H1 (cell line): ENCODE data around the gene CXorf49. TPM values are rescaled to one million over a fixed set of nuclear protein-coding genes. Genes with fewer than 3 reads are reported as not detected.

ENCODE experiments used
- CTCF ChIA-PET: fragments of 300-600 bp; sonication (Branson Sonifier 250); formaldehyde crosslinking; loops from one replicate; lab custom pipeline; 2021; ENCODE audit not compliant: partially characterized antibody; lab: Charles Lee
- POLR2A ChIA-PET: fragments of 300-600 bp; sonication (Branson Sonifier 250); formaldehyde crosslinking; loops from one replicate; lab custom pipeline; 2021; ENCODE audit warnings: inconsistent platforms; ENCODE audit not compliant: partially characterized antibody; lab: Charles Lee
- DNase-seq, 2 experiments: peaks; one replicate each; pipeline versions ENCODE4 v3.0.0 to v3.0.0-alpha.2; 2010 to 2022; ENCODE audit warnings: low spot score in 2 of 2, low read depth in 1 of 2, mixed read lengths in 1 of 2
- FAIRE-seq: peaks from 2 replicates; lab custom pipeline; 2011; peaks lifted over from hg19 to GRCh38; lab: Jason Lieb, UNC
- H2AFZ ChIP-seq: 2 replicates; pipeline ENCODE4 v1.8.1; 2012; ENCODE audit warnings: low read length, inconsistent platforms
- H2AK5ac ChIP-seq: 2 replicates; pipeline ENCODE4 v1.6.1; 2013; ENCODE audit warnings: low read depth, low read length
- H2BK120ac ChIP-seq: replicated peaks from 2 replicates; pipeline ENCODE3; 2013; ENCODE audit warnings: low read depth, low read length, inconsistent platforms
- H2BK12ac ChIP-seq: 2 replicates; pipeline ENCODE4 v1.6.1; 2013; ENCODE audit warnings: low read depth, low read length
- H2BK15ac ChIP-seq: 2 replicates; pipeline ENCODE4 v1.6.1; 2013; ENCODE audit warnings: low read length
- H2BK20ac ChIP-seq: 2 replicates; pipeline ENCODE4 v1.6.1; 2013; ENCODE audit warnings: low read length
- H2BK5ac ChIP-seq: 2 replicates; pipeline ENCODE4 v1.6.1; 2013; ENCODE audit warnings: low read depth, low read length
- H3K14ac ChIP-seq: 2 replicates; pipeline ENCODE4 v1.6.1; 2013; ENCODE audit warnings: inconsistent platforms; ENCODE audit not compliant: insufficient read length
- H3K18ac ChIP-seq: 2 replicates; pipeline ENCODE4 v1.6.1; 2013; ENCODE audit warnings: low read length; ENCODE audit errors: extremely low read depth
- H3K23ac ChIP-seq: 2 replicates; pipeline ENCODE4 v1.6.1; 2013; ENCODE audit warnings: inconsistent platforms; ENCODE audit not compliant: insufficient read length
- H3K23me2 ChIP-seq: 2 replicates; pipeline ENCODE4 v1.6.1; 2013; ENCODE audit warnings: low read depth, low read length
- H3K27ac ChIP-seq: 2 replicates; pipeline ENCODE4 v1.6.1; 2011; ENCODE audit warnings: low read depth, low read length, inconsistent platforms
- H3K27me3 ChIP-seq, 4 experiments: replicated peaks in 1 of 4; 1 replicate in 1 of 4; 2 replicates in 3 of 4; pipeline versions ENCODE4 v1.6.1 to v1.8.1; 2011 to 2013; ENCODE audit warnings: low read length in 3 of 4, mild to moderate bottlenecking in 3 of 4, inconsistent platforms in 2 of 4, mixed read lengths in 2 of 4, moderate library complexity in 1 of 4; ENCODE audit not compliant: control insufficient read depth in 3 of 4, insufficient read depth in 3 of 4; ENCODE audit errors: extremely low read depth in 1 of 4
- H3K36me3 ChIP-seq, 4 experiments: 2 replicates each; pipeline versions ENCODE4 v1.6.1 to v1.8.1; 2011 to 2013; ENCODE audit warnings: mild to moderate bottlenecking in 4 of 4, low read length in 3 of 4, moderate library complexity in 2 of 4, control low read depth in 1 of 4, inconsistent platforms in 1 of 4; ENCODE audit not compliant: insufficient read depth in 4 of 4, control insufficient read depth in 2 of 4
- H3K4ac ChIP-seq: replicated peaks from 2 replicates; pipeline ENCODE3; 2013; ENCODE audit warnings: low read length, low read depth, mixed read lengths, inconsistent platforms; ENCODE audit not compliant: insufficient read length
- H3K4me1 ChIP-seq, 4 experiments: replicated peaks in 1 of 4; 1 replicate in 1 of 4; 2 replicates in 3 of 4; pipeline versions ENCODE4 v1.6.1 to v1.8.1; 2011 to 2013; ENCODE audit warnings: low read length in 3 of 4, inconsistent platforms in 2 of 4, mixed read lengths in 1 of 4; ENCODE audit not compliant: insufficient read depth in 4 of 4, control insufficient read depth in 3 of 4
- H3K4me2 ChIP-seq, 2 experiments: 2 replicates each; pipeline versions ENCODE4 v1.6.1 to v1.8.1; 2011 to 2013; ENCODE audit warnings: low read depth in 2 of 2, low read length in 2 of 2, control low read depth in 1 of 2, inconsistent platforms in 1 of 2, mild to moderate bottlenecking in 1 of 2; ENCODE audit not compliant: insufficient read depth in 1 of 2
- H3K4me3 ChIP-seq, 4 experiments: fragments of 200-600, 300-600 bp in 1 of 4; sonication (generic), shearing (Covaris generic), sonication (Bioruptor Twin) in 1 of 4; 2 replicates each; pipeline versions ENCODE4 v1.5.1 to v1.8.1; 2011 to 2016; ENCODE audit warnings: low read length in 4 of 4, low read depth in 3 of 4, control low read depth in 2 of 4, inconsistent platforms in 2 of 4, mild to moderate bottlenecking in 2 of 4, mixed read lengths in 1 of 4, moderate library complexity in 1 of 4; ENCODE audit not compliant: insufficient read depth in 2 of 4; ENCODE audit errors: extremely low read depth in 1 of 4
- H3K56ac ChIP-seq: replicated peaks from 2 replicates; pipeline ENCODE3; 2013; ENCODE audit warnings: low read depth, mild to moderate bottlenecking, mixed read lengths, low read length, inconsistent platforms; ENCODE audit not compliant: insufficient read length
- H3K79me1 ChIP-seq: 2 replicates; pipeline ENCODE4 v1.6.1; 2013; ENCODE audit warnings: low read depth, low read length, control low read depth
- H3K79me2 ChIP-seq, 2 experiments: 2 replicates each; pipeline versions ENCODE4 v1.6.1 to v1.8.1; 2012 to 2013; ENCODE audit warnings: low read length in 2 of 2, mild to moderate bottlenecking in 2 of 2, inconsistent platforms in 1 of 2; ENCODE audit not compliant: insufficient read depth in 2 of 2, control insufficient read depth in 1 of 2
- H3K9ac ChIP-seq, 4 experiments: replicated peaks in 1 of 4; 1 replicate in 1 of 4; 2 replicates in 3 of 4; pipeline versions ENCODE4 v1.6.1 to v1.8.1; 2011 to 2013; ENCODE audit warnings: low read depth in 3 of 4, low read length in 3 of 4, control low read depth in 2 of 4, mild to moderate bottlenecking in 2 of 4, moderate library complexity in 2 of 4, inconsistent platforms in 1 of 4; ENCODE audit errors: extremely low read depth in 1 of 4
- H3K9me3 ChIP-seq, 2 experiments: 2 replicates each; pipeline versions ENCODE4 v1.6.1 to v1.8.1; 2012 to 2013; ENCODE audit warnings: mild to moderate bottlenecking in 2 of 2, moderate library complexity in 2 of 2, control low read depth in 1 of 2, inconsistent platforms in 1 of 2, low read depth in 1 of 2, low read length in 1 of 2, mixed read lengths in 1 of 2; ENCODE audit not compliant: insufficient read depth in 2 of 2
- H4K20me1 ChIP-seq, 2 experiments: replicated peaks in 1 of 2; 2 replicates each; pipeline versions ENCODE3 to v1.8.1; 2011 to 2013; ENCODE audit warnings: inconsistent platforms in 2 of 2, low read length in 2 of 2, mild to moderate bottlenecking in 1 of 2; ENCODE audit not compliant: insufficient read depth in 2 of 2, control insufficient read depth in 1 of 2
- H4K5ac ChIP-seq: 2 replicates; pipeline ENCODE4 v1.6.1; 2013; ENCODE audit warnings: low read length, low read depth, mixed read lengths, inconsistent platforms; ENCODE audit not compliant: insufficient read length
- H4K8ac ChIP-seq: 2 replicates; pipeline ENCODE4 v1.8.0; 2013; ENCODE audit warnings: mild to moderate bottlenecking, moderate library complexity, low read length, inconsistent platforms; ENCODE audit not compliant: insufficient read depth; ENCODE audit errors: extremely low read depth
- H4K91ac ChIP-seq: replicated peaks from 2 replicates; pipeline ENCODE3; 2013; ENCODE audit warnings: low read length, mixed read lengths, inconsistent platforms; ENCODE audit not compliant: insufficient read length
- EP300 ChIP-seq, 2 experiments: IDR thresholded peaks; 1 replicate in 1 of 2; 2 replicates in 1 of 2; pipeline ENCODE4 v1.6.1; 2011 to 2012; ENCODE audit warnings: low read depth in 2 of 2, low read length in 2 of 2, mild to moderate bottlenecking in 2 of 2, borderline replicate concordance in 1 of 2, inconsistent platforms in 1 of 2, moderate library complexity in 1 of 2
- HDAC6 ChIP-seq: IDR thresholded peaks from one replicate; pipeline ENCODE4 v1.7.1; 2012; ENCODE audit warnings: low read depth, mild to moderate bottlenecking, inconsistent platforms, low read length, moderate library complexity
- JUN ChIP-seq: IDR thresholded peaks from 2 replicates; pipeline ENCODE4 v1.6.1; 2011; ENCODE audit warnings: low read depth, mild to moderate bottlenecking, improper control_type of control experiment, low read length
- KDM1A ChIP-seq: fragments of 200-600, 300-600 bp; sonication (generic); IDR thresholded peaks from 2 replicates; pipeline ENCODE4 v1.7.1; 2016; ENCODE audit warnings: mild to moderate bottlenecking, low read length, borderline replicate concordance
- MAX ChIP-seq: IDR thresholded peaks from 2 replicates; pipeline ENCODE4 v1.6.1; 2012; ENCODE audit warnings: inconsistent platforms
- POLR2A ChIP-seq, 2 experiments: IDR thresholded peaks; 1 replicate in 1 of 2; 2 replicates in 1 of 2; pipeline ENCODE4 v1.6.1; 2011; ENCODE audit warnings: low read depth in 2 of 2, low read length in 2 of 2, mild to moderate bottlenecking in 2 of 2; ENCODE audit errors: control extremely low read depth in 1 of 2
- POLR2AphosphoS5 ChIP-seq: IDR thresholded peaks from 2 replicates; pipeline ENCODE4 v1.6.1; 2011; ENCODE audit warnings: low read depth, low read length
- SP1 ChIP-seq: IDR thresholded peaks from 2 replicates; pipeline ENCODE4 v1.6.1; 2011; ENCODE audit warnings: low read depth, low read length
- TAF7 ChIP-seq: optimal IDR thresholded peaks from 2 replicates; pipeline ENCODE3; 2011; ENCODE audit warnings: low read depth, mild to moderate bottlenecking, inconsistent platforms, low read length, moderate library complexity, borderline replicate concordance
- TEAD4 ChIP-seq: IDR thresholded peaks from 2 replicates; pipeline ENCODE4 v1.6.1; 2012; ENCODE audit warnings: low read depth, low read length, inconsistent platforms, mixed read lengths
- WGBS, 2 experiments: shearing (Covaris generic) in 1 of 2; methylation state at CpG; one replicate each; pipeline versions ENCODE4 v1.1.6 to v1.1.7; 2013 to 2015; ENCODE audit warnings: low lambda C conversion rate in 2 of 2, mixed read lengths in 2 of 2, inconsistent platforms in 1 of 2, low coverage in 1 of 2, missing lambda C conversion rate in 1 of 2; ENCODE audit not compliant: insufficient replicate concordance in 2 of 2, insufficient coverage in 1 of 2, insufficient read length in 1 of 2; ENCODE audit errors: extremely low coverage in 1 of 2, missing lambda C conversion rate in 1 of 2; 5-methylcytosine and 5-hydroxymethylcytosine counted together
- polyA plus RNA-seq, 7 experiments: library from polyadenylated mRNA; depleted of rRNA in 3 of 7; stranded (reverse) in 5 of 7; unstranded in 2 of 7; fragments of >200 nt in 5 of 7; fragments of 200-250 nt in 2 of 7; gene quantifications; 1 replicate in 5 of 7; 2 replicates in 1 of 7; 4 replicates in 1 of 7; pipeline versions ENCODE4 v1.2.1 to v1.2.3, GENCODE V29; 2011 to 2013; ENCODE audit warnings: missing spikeins in 2 of 7, mixed read lengths in 2 of 7
- total RNA-seq: library from RNA; stranded (reverse); fragmentation: NEBNext Ultra II Directional; extraction: Animal tissue kit (Norgen Biotek cat#: 25700); gene quantifications from 2 replicates; pipeline ENCODE4 v1.2.1, GENCODE V29; 2021
- TF ChIP-seq, protein P1 (sequence below): IDR thresholded peaks from 2 replicates; pipeline ENCODE4 v1.6.1; 2011; ENCODE audit warnings: low read depth, mild to moderate bottlenecking, low read length; ENCODE audit not compliant: insufficient read depth

The CXorf49 gene
- total and polyA plus RNA-seq, 2 of the 8 experiments (the other 6 are each of a cell fraction or from before 2014, with no cell fraction given), result not detected

GRCh38 chrX:71671938-71672337 is 46.1 kb downstream of the CXorf49 start:
- Histone ChIP-seq H4K20me1 (no peaks in the 10 kb centered on the region), H4K8ac (no peak overlapping the region), H3K79me1 (no peaks in the 10 kb centered on the region), H2AK5ac (no peak overlapping the region), H2BK120ac (no peak overlapping the region), H3K56ac (no peak overlapping the region), H2BK12ac (no peak overlapping the region), H3K4me2 (no peak overlapping the region), H3K23me2 (no peaks in the 10 kb centered on the region), H3K4me3 (no peak overlapping the region), H3K9me3 (peaks cover 0 to 19% of the 10 kb centered on the region in 2 experiments; a peak in 1 of 4 replicates), H3K27ac (no peak overlapping the region), H2BK20ac (no peak overlapping the region), H3K18ac (no peak overlapping the region), H3K27me3 (no peaks in the 10 kb centered on the region), H3K4me1 (no peaks in the 10 kb centered on the region), H3K23ac (no peak overlapping the region), H3K9ac (no peak overlapping the region), H4K5ac (no peak overlapping the region), H3K36me3 (no peaks in the 10 kb centered on the region), H2BK15ac (no peak overlapping the region), H2BK5ac (no peak overlapping the region), H3K4ac (no peak overlapping the region), H4K91ac (no peak overlapping the region), H3K79me2 (no peaks in the 10 kb centered on the region), H3K14ac (no peak overlapping the region), H2AFZ (no peak overlapping the region)
- WGBS, 2 experiments, result 90% methylated on average over 11 of the region's 11 CpGs; no CpG with 5 or more reads in 1 of the 2 experiments
- DNase-seq (no peak), FAIRE-seq (no peak)
- POLR2A ChIA-PET, result no interaction called here
- CTCF ChIA-PET, result no interaction called here
- TF ChIP-seq TEAD4 (no peak), JUN (no peak), SP1 (no peak), EP300 (IDR thresholded peaks at IDR 0.05; ENCODE audit: borderline replicate concordance in 1 of 2, low read depth in 2 of 2, low read length in 2 of 2) (no peak), KDM1A (no peak), TAF7 (no peak), POLR2AphosphoS5 (no peak), MAX (no peak), HDAC6 (no peak), POLR2A (IDR thresholded peaks at IDR 0.05; ENCODE audit: control extremely low read depth in 1 of 2, low read depth in 2 of 2, low read length in 2 of 2) (no peak)
- TF ChIP-seq, protein P1, sequence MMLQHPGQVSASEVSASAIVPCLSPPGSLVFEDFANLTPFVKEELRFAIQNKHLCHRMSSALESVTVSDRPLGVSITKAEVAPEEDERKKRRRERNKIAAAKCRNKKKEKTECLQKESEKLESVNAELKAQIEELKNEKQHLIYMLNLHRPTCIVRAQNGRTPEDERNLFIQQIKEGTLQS, result no peak
